Caco-2 (cell line): ENCODE data around the gene FAAH. TPM values are rescaled to one million over a fixed set of nuclear protein-coding genes. Genes with fewer than 3 reads are reported as not detected.
A peak's percentile ranks its signal among the peaks of the same experiment; 100 is the strongest.

Source experiments
- Bru-seq: library from RNA; stranded (reverse); fragments of 400-500 nt; gene quantifications from one replicate; lab custom pipeline; 2021; lab: Mats Ljungman, UMichigan
- BruChase-seq, 2 experiments: library from RNA; stranded (reverse); fragments of 400-500 nt; gene quantifications; one replicate each; lab custom pipeline; 2021; lab: Mats Ljungman, UMichigan
- BruUV-seq: library from RNA; stranded (reverse); fragments of 400-500 nt; replicated peaks from 2 replicates; lab custom pipeline; 2021; lab: Mats Ljungman, UMichigan
- CTCF ChIA-PET: fragments of 300-600 bp; sonication (Branson Sonifier 250); formaldehyde crosslinking; loops from one replicate; lab custom pipeline; 2022; ENCODE audit warnings: antibody characterized with exemption; lab: Charles Lee
- POLR2A ChIA-PET: fragments of 300-600 bp; sonication (Branson Sonifier 250); formaldehyde crosslinking; loops from one replicate; lab custom pipeline; 2022; ENCODE audit warnings: antibody characterized with exemption; lab: Charles Lee
- DNase-seq, 2 experiments: peaks; one replicate each; pipeline versions ENCODE4 v3.0.0 to v3.0.0-alpha.2; 2020 to 2022
- H3K27me3 ChIP-seq: replicated peaks from 2 replicates; pipeline ENCODE4 v1.6.0; 2011; ENCODE audit warnings: low read length; ENCODE audit not compliant: control insufficient read depth, insufficient read depth
- H3K36me3 ChIP-seq: 2 replicates; pipeline ENCODE4 v1.5.1; 2011; ENCODE audit warnings: low read length; ENCODE audit not compliant: control insufficient read depth, insufficient read depth
- H3K4me1 ChIP-seq: fragments of 250-450 bp; sonication (Bioruptor Pico); 2 replicates; pipeline ENCODE4 v1.5.1; 2020; ENCODE audit warnings: mild to moderate bottlenecking
- H3K4me3 ChIP-seq: 2 replicates; pipeline ENCODE4 v1.5.1; 2011; ENCODE audit warnings: low read depth, mild to moderate bottlenecking, control low read depth, low read length
- H3K9me3 ChIP-seq: fragments of 250-450 bp; sonication (Bioruptor Pico); 2 replicates; pipeline ENCODE4 v1.5.1; 2020; ENCODE audit warnings: mild to moderate bottlenecking, moderate library complexity
- H3K27ac Mint-ChIP-seq: one replicate; pipeline ENCODE4 v1.8.0; 2022; ENCODE audit warnings: mixed read lengths; ENCODE audit not compliant: unreplicated experiment
- H3K27me3 Mint-ChIP-seq: one replicate; pipeline ENCODE4 v1.8.0; 2022; ENCODE audit warnings: mixed read lengths; ENCODE audit not compliant: insufficient read depth, unreplicated experiment
- H3K36me3 Mint-ChIP-seq: one replicate; pipeline ENCODE4 v1.8.0; 2022; ENCODE audit warnings: mild to moderate bottlenecking, mixed read lengths; ENCODE audit not compliant: insufficient read depth, unreplicated experiment
- H3K4me1 Mint-ChIP-seq: one replicate; pipeline ENCODE4 v1.8.0; 2022; ENCODE audit warnings: low read depth, mixed read lengths; ENCODE audit not compliant: unreplicated experiment
- H3K4me3 Mint-ChIP-seq: one replicate; pipeline ENCODE4 v1.8.0; 2022; ENCODE audit warnings: mild to moderate bottlenecking, moderate library complexity, mixed read lengths; ENCODE audit not compliant: unreplicated experiment
- H3K9me3 Mint-ChIP-seq: one replicate; pipeline ENCODE4 v1.8.0; 2022; ENCODE audit warnings: mixed read lengths; ENCODE audit not compliant: unreplicated experiment
- intact Hi-C: fragments of 100-400 bp; cut with micrococcal nuclease; formaldehyde crosslinking; loops from one replicate; pipeline ENCODE4 v1.10.0; 2022; ENCODE audit not compliant: unreplicated experiment
- long read RNA-seq: library from polyadenylated mRNA; stranded (forward); transcript quantifications from one replicate; pipeline ENCODE4 v2.0.0, GENCODE V29; 2022
- total RNA-seq: library from RNA; stranded (reverse); gene quantifications from 2 replicates; pipeline ENCODE4 v1.2.3, GENCODE V29; 2022
- TF ChIP-seq, protein P1 (sequence below), 2 experiments: fragments of 200-600 bp in 1 of 2; IDR thresholded peaks; 1 replicate in 1 of 2; 2 replicates in 1 of 2; pipeline versions ENCODE4 v1.5.1 to v1.8.0; 2011 to 2022; ENCODE audit warnings: antibody characterized with exemption in 1 of 2, control low read depth in 1 of 2, inconsistent platforms in 1 of 2, low read depth in 1 of 2, low read length in 1 of 2, mild to moderate bottlenecking in 1 of 2, moderate library complexity in 1 of 2; ENCODE audit not compliant: insufficient read depth in 1 of 2, severe bottlenecking in 1 of 2, unreplicated experiment in 1 of 2

FAAH gene
- total RNA-seq (29.1 and 30.9 TPM in 2 replicates), Bru-seq, nascent RNA (percentile 55 among the genes with signal in this experiment), BruChase-seq, experiment 1, labeled RNA remaining after a 2-hour chase (percentile 58 among the genes with signal in this experiment), BruChase-seq, experiment 2, labeled RNA remaining after a 6-hour chase (percentile 59 among the genes with signal in this experiment)
- long read RNA-seq, transcript FAAH-201 (15 exons, 2,094 nt), result major isoform, 34 of 60 reads
- long read RNA-seq, partial matches to known transcripts, result 3 of 60 reads
- long read RNA-seq, other reads (novel, unspliced or antisense), result 23 of 60 reads

DNA sequence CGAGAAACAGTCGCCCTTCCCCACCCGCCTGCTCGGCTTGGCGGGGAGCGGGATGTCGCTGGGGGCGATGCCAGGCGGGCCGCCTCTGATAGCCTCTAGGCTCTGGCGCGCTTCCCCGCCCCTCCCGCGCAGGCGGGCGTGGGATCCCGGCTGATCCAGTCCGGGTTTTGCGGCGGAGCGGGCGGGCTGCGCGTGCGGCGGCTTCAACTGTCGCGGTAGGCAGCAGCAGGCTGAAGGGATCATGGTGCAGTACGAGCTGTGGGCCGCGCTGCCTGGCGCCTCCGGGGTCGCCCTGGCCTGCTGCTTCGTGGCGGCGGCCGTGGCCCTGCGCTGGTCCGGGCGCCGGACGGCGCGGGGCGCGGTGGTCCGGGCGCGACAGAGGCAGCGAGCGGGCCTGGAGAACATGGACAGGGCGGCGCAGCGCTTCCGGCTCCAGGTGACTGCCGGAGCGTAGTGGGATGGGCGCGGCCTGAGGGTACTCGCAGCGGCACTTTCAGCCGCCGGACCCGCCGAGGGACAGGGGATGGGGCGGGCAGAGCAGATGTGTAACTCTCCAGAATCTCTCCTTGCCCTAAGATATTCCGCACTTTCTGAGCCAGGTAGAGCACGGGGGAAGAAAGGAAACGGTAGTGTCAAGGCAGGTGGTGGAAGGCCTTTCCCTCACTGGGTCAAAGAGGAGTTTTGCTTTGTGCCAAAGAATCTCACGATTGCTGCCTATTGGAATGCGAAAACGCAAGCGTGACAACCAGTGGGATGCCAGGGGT, at the start of gene FAAH:
FAAH (plus strand) TSS at position 210 of the 764 bp plus-strand sequence; CDS start at position 242, 32 bp downstream.
- CTCF ChIA-PET, result no interaction called here
- POLR2A ChIA-PET, result no interaction called here
- BruUV-seq, result no TSS peak
- Histone ChIP-seq H3K4me3 (peak within 1 kb of the TSS; percentile 72), H3K27me3 (no peaks in the 10 kb centered on the region), H3K4me1 (peaks cover 19% of the 10 kb centered on the region), H3K9me3 (peaks cover 12% of the 10 kb centered on the region), H3K36me3 (no peaks in the 10 kb centered on the region)
- TF ChIP-seq, protein P1, sequence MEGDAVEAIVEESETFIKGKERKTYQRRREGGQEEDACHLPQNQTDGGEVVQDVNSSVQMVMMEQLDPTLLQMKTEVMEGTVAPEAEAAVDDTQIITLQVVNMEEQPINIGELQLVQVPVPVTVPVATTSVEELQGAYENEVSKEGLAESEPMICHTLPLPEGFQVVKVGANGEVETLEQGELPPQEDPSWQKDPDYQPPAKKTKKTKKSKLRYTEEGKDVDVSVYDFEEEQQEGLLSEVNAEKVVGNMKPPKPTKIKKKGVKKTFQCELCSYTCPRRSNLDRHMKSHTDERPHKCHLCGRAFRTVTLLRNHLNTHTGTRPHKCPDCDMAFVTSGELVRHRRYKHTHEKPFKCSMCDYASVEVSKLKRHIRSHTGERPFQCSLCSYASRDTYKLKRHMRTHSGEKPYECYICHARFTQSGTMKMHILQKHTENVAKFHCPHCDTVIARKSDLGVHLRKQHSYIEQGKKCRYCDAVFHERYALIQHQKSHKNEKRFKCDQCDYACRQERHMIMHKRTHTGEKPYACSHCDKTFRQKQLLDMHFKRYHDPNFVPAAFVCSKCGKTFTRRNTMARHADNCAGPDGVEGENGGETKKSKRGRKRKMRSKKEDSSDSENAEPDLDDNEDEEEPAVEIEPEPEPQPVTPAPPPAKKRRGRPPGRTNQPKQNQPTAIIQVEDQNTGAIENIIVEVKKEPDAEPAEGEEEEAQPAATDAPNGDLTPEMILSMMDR (IDR thresholded peaks at IDR 0.05; ENCODE audit: insufficient read depth in 1 of 2, low read depth in 1 of 2, low read length in 1 of 2, severe bottlenecking in 1 of 2, unreplicated experiment in 1 of 2), result no peak
- peaks cover 8% of the 10 kb centered on the region for H3K36me3 Mint-ChIP-seq
- peaks cover 15% of the 10 kb centered on the region for H3K4me1 Mint-ChIP-seq
- H3K27ac Mint-ChIP-seq, result peak within 1 kb of the TSS; percentile 84
- H3K27me3 Mint-ChIP-seq, result no peaks in the 10 kb centered on the region
- peak within 1 kb of the TSS; percentile 88 for H3K4me3 Mint-ChIP-seq
- peak; percentile 75 to 87 for DNase-seq
- intact Hi-C loops, result loop anchor here (1.0 kb wide), 1 partner anchor 8 kb away; no protein-coding TSS in a partner anchor
- H3K9me3 Mint-ChIP-seq, result peaks cover 13% of the 10 kb centered on the region

DNA sequence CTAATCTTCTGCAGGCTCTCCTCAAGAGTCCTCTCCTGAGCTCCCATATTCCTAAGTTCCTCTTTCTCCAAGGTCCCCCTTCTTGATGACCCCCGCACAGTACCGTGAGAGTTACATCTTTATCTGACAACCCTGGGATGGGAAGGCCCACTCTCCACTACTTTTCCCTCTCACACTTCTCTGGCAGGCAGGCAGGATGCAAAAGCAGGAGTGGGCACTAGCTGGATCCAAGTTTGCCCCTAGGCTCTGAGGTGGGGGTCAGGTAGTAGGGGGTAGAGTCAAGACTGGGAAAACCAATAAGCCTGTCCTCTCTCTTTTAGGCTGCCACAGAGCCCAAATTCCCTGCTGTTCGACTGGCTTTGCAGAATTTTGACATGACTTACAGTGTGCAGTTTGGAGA, 49.6 kb upstream of the FAAH start:
- no peaks in the 10 kb centered on the region for H3K27me3 Mint-ChIP-seq
- TF ChIP-seq, protein P1 (IDR thresholded peaks at IDR 0.05; ENCODE audit: insufficient read depth in 1 of 2, low read depth in 1 of 2, low read length in 1 of 2, severe bottlenecking in 1 of 2, unreplicated experiment in 1 of 2), result no peak
- POLR2A ChIA-PET, result interaction anchor here (0.5 kb wide), 1 partner anchor 97 kb away, joined by 7 read pairs; no protein-coding TSS in a partner anchor

DNA sequence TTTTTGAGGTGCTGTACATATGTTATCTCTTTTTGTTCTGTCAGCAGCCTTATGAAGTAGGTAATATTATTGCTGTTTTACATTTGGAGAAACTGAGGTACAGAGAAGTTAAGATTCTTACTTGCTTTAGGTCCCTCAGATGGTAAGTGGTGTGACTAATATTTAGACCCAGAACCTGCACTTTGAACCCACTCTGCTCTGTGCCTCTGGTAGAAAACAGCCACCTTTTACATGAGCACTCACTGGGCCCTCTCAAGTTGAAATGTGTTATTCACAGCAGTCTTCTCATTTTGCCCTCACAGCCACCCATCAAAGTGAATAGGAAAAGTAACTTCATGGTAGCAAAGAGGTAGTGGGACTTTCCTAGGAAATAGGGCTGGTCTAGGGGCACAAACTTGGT, 48.8 kb upstream of the FAAH start:
- TF ChIP-seq, protein P1 (IDR thresholded peaks at IDR 0.05; ENCODE audit: insufficient read depth in 1 of 2, low read depth in 1 of 2, low read length in 1 of 2, severe bottlenecking in 1 of 2, unreplicated experiment in 1 of 2), result no peak
- Histone ChIP-seq H3K4me1 (no peaks in the 10 kb centered on the region), H3K27me3 (no peaks in the 10 kb centered on the region), H3K4me3 (no peak overlapping the region), H3K36me3 (no peaks in the 10 kb centered on the region), H3K9me3 (no peaks in the 10 kb centered on the region)
- no TSS peak for BruUV-seq
- Mint-ChIP-seq H3K4me1 (peaks cover 20% of the 10 kb centered on the region), H3K4me3 (no peak overlapping the region), H3K36me3 (peaks cover 48% of the 10 kb centered on the region), H3K27me3 (no peaks in the 10 kb centered on the region), H3K27ac (no peak overlapping the region), H3K9me3 (no peaks in the 10 kb centered on the region)
- intact Hi-C loops, result loop anchor here (10.0 kb wide), 1 partner anchor 60 kb away; no protein-coding TSS in a partner anchor
- ChIA-PET CTCF (no interaction called here), POLR2A (no interaction called here)
- DNase-seq, result no peak

More for the DNA sequence above, 49.6 kb upstream of the FAAH start:
- peaks cover 42% of the 10 kb centered on the region for H3K36me3 Mint-ChIP-seq
- no peaks in the 10 kb centered on the region for H3K9me3 Mint-ChIP-seq
- no peak overlapping the region for H3K4me3 Mint-ChIP-seq
- no TSS peak for BruUV-seq
- Histone ChIP-seq H3K4me3 (no peak overlapping the region), H3K36me3 (no peaks in the 10 kb centered on the region), H3K27me3 (no peaks in the 10 kb centered on the region), H3K9me3 (no peaks in the 10 kb centered on the region), H3K4me1 (no peaks in the 10 kb centered on the region)
- CTCF ChIA-PET, result interaction anchor here (1.0 kb wide), 1 partner anchor 11 kb away, joined by 3 read pairs; no protein-coding TSS in a partner anchor
- no peak for DNase-seq
- intact Hi-C loops, result loop anchor here (10.0 kb wide), 1 partner anchor 60 kb away; no protein-coding TSS in a partner anchor
- H3K4me1 Mint-ChIP-seq, result peaks cover 20% of the 10 kb centered on the region
- no peak overlapping the region for H3K27ac Mint-ChIP-seq
